ENCODE data around the gene BSN. TPM values are rescaled to one million over a fixed set of nuclear protein-coding genes. Genes with fewer than 3 reads are reported as not detected.
A peak's percentile ranks its signal among the peaks of the same experiment; 100 is the strongest.

Gene BSN
- total RNA-seq, 1 donor from 2014 or later = 0.46 TPM

DNA sequence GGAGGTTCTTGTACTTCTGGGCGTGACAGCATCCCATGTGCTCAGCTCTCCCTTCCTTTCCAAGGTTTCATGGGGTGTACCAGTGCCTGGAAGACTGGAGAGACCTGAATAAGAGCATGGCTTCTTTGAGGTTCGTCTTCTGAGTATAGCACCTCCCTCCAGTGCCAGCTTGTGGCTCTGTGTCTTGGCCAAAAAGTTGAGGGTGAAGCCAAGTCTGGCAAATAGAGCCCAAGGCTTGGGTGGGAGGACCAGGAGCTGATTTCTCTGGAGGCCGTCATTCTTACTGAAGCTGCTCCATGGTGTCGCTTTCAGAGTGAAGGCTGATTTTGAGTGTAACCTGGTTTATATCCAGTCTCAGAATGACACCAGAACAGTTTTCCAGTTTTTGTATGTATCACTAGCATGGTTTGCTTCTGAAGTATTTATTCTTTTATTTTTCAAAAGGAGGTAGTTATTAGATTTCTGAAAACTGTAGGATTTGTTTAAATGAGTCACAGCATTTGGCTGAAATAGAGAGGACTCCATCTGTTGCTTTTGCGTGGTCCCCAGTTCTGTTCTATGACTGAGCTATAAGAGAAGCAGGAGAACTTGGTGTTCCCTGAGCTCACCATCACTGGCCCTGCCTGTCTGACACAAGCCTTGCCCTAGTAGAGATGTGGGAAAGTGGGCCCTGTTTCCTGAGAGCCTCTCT, 47.2 kb downstream of the BSN start:
- H3K4me3 ChIP-seq (ENCODE audit: low read depth, low read length) = no peak overlapping the region
- TF ChIP-seq, protein P1, sequence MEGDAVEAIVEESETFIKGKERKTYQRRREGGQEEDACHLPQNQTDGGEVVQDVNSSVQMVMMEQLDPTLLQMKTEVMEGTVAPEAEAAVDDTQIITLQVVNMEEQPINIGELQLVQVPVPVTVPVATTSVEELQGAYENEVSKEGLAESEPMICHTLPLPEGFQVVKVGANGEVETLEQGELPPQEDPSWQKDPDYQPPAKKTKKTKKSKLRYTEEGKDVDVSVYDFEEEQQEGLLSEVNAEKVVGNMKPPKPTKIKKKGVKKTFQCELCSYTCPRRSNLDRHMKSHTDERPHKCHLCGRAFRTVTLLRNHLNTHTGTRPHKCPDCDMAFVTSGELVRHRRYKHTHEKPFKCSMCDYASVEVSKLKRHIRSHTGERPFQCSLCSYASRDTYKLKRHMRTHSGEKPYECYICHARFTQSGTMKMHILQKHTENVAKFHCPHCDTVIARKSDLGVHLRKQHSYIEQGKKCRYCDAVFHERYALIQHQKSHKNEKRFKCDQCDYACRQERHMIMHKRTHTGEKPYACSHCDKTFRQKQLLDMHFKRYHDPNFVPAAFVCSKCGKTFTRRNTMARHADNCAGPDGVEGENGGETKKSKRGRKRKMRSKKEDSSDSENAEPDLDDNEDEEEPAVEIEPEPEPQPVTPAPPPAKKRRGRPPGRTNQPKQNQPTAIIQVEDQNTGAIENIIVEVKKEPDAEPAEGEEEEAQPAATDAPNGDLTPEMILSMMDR (conservative IDR thresholded peaks at IDR 0.05; ENCODE audit: low read depth, low read length) = no peak
- DNase-seq (ENCODE audit: low read depth) = no peak

DNA sequence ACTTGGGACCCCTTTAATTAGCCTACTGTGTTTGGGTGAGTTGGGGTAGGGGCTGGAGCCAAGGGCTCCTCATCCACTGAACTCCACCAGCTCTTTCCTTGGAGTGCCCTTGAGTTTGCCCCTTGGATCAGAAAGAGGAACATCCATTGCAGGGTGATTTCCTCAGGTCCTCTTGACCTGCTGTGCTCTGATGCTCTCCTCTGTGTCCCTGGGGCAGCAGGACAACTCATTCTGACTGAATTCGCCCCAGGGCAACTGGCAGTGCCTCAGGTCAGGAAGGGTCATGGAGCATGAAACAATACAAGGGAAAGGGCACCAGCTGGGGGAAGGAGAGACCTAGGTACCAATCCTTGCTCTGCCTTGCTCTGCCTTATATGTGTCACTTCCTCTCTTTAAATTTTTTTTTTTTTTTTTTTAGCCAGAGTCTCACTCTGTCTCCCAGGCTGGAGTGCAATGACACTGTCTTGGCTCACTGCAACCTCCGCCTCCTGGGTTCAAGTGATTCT, 47.8 kb downstream of the BSN start:
- TF ChIP-seq, protein P1 (conservative IDR thresholded peaks at IDR 0.05; ENCODE audit: low read depth, low read length) = no peak
- no peak overlapping the region for H3K4me3 ChIP-seq (ENCODE audit: low read depth, low read length)
- no peak for DNase-seq (ENCODE audit: low read depth)

DNA sequence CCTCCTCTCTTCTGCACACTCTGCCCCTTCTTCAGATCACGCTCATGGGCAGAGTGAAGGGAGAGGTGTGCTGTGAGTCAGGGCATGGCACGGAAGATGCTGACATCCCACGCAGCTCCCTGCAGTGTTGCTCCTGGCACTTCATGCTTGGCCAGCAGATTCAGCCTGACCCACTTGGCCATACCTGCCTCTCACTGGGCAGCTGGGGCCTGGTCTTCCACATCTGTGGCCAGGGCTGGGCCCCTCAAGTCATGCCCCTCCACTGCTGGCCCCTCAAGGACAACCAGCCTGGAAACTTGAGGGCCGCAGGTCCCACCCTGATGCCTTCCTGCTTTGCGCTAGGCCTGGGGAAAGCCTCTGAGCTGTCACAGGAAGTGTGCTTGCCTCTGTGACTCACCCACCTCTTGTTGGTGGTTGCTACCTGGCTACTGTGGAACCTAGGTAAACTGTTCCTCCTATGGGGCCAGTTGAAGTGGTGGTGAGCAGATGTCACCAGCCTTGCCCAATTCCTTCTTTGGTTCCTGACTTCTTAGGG, 48.7 kb downstream of the BSN start:
- TF ChIP-seq, protein P1 (conservative IDR thresholded peaks at IDR 0.05; ENCODE audit: low read depth, low read length) = no peak
- no peak for DNase-seq (ENCODE audit: low read depth)

DNA sequence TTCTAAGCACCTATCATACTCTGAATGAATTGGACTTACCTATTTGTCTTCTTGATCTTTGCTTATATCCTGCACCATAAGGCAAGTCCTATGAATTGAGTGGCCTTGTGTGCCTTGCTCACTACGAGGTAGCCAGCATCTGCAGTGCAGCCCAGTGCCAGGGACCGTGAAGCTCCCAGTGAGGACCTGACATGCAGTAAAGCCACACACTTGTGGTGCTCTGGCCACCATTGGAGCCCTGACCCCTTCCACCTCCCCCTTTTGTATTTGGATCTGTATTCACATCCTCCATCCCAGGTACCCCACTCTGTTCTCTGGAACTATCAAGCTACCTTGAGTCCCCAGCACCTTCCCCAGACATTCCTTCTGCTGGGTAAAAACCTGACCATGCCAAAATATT, 52.1 kb downstream of the BSN start:
- no peak for DNase-seq (ENCODE audit: low read depth)
- TF ChIP-seq, protein P1 (conservative IDR thresholded peaks at IDR 0.05; ENCODE audit: low read depth, low read length) = no peak
- H3K4me3 ChIP-seq (ENCODE audit: low read depth, low read length) = no peak overlapping the region

More for the DNA sequence above, 48.7 kb downstream of the BSN start:
- no peak overlapping the region for H3K4me3 ChIP-seq (ENCODE audit: low read depth, low read length)

DNA sequence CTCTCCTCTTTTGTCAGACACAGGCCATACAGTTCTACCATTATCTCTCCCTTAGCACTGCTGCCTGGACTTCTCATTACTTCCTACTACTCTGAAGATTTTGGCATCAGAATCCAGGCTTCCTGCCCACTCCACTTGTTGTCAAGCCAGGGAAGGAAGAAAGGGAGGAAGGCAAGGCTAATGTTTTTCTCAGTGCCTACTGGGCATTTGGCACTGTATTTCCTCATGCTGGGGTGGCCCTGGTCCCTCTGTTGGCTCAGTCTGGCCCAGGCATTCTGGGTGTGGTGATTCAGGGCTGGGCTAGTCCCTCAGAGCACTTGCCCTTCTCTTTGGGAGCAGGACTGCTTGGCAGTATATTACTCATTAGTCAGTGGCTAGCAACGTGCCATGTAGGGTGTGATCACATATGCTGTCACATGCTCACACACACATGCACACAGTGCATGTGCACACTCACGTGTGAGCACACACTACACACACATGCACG, 52.9 kb downstream of the BSN start:
- DNase-seq (ENCODE audit: low read depth) = no peak
- TF ChIP-seq, protein P1 (conservative IDR thresholded peaks at IDR 0.05; ENCODE audit: low read depth, low read length) = no peak
- no peak overlapping the region for H3K4me3 ChIP-seq (ENCODE audit: low read depth, low read length)

DNA sequence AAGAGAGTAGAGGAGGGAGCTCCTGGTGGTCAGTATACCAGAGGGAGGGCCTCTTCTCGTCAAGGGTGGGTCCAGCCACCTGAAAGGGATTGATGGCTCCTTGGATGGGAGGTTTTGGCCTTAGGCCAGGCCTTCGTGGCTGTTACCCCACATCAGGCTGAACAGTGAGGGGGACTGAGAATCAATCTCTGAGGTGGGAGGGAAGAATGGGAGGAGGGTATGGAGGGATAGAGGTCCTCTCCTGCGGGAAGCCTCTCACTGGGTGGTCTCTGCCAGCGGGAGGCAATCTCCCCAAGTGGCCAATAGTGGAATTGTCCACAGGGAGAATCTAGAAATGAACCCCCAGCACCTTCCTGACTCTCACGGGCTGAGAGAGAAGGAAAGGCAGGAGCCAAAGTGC, 53.5 kb downstream of the BSN start:
- TF ChIP-seq, protein P1 (conservative IDR thresholded peaks at IDR 0.05; ENCODE audit: low read depth, low read length) = peak; percentile 41
- H3K4me3 ChIP-seq (ENCODE audit: low read depth, low read length) = no peak overlapping the region
- DNase-seq (ENCODE audit: low read depth) = no peak

Data from epithelial cell of proximal tubule (primary cell).